ENCODE data around the gene SH3BP5L.

Gene SH3BP5L

DNA sequence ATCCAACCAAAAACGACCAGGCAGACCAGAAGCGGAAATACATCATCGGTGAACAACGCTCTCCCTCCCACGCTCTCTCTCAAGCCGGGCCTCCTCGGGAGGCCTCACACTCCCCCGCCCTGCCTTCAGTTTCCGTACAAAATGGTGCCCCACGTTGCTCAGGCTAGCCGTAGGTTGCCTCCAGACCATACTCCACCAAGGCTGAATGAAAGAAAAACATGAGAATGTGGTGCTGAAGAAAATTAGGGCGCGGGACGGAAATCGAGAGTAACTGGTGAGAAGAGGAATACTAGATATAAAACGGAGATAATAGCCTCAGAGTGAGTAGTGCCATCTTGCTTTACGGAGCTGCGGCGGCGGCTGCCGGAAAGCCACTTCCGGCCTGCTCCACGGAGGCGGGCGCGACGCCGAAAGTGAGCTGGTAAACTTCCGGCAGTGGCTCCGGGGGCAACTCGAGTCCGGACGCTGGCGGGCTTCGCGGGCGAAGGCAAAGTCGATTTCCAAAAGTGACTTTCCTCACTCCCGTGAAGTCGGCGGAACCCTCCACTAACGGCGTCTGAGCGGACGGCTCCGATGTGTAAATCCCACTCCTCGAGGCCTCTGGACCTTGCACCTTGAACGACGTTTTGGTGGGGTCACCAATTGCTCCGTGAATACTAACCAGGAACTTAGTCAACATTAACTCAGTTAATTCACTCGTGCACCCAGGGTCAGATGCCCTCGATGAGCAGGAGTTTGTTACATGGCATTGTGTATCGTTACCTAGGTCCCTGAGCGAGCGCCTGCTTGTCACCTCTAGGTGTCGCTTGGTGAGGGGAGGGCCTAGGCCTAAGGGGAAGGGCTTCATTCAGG lies at the start of gene SH3BP5L:
TSS of gene SH3BP5L (minus strand) at position 7 of the 852 bp plus-strand sequence. CDS start 980 bp downstream, outside the sequence.
- peak; percentile 74 to 90 for DNase-seq (ENCODE audit: extremely low read depth in 1 of 2, low read depth in 1 of 2)

DNA sequence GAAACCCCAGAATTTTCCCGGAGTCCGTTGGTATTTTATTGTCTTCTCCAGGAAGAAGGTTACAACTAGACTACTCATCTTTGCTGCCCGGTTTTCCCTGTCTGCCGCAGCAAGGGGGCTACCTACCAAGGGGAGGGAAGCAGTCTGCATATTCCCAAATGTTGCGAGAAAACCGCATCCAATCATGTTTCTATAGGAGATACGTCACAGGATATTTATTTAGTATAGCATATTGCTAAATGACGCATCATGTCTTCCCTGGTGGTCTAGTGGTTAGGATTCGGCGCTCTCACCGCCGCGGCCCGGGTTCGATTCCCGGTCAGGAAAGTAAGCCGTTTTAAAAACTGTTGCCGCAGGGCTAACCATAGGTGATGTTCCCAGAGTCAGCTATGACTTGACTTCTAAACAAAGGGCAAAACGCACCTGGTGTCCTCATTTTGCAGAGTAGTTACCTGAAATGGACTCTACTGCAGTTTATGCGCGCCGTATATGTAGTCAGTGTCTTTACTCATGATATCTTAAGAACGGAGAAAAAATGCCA lies 48.3 kb upstream of the SH3BP5L start:
- peak; percentile 63 to 73 for DNase-seq (ENCODE audit: extremely low read depth in 1 of 2, low read depth in 1 of 2)

DNA sequence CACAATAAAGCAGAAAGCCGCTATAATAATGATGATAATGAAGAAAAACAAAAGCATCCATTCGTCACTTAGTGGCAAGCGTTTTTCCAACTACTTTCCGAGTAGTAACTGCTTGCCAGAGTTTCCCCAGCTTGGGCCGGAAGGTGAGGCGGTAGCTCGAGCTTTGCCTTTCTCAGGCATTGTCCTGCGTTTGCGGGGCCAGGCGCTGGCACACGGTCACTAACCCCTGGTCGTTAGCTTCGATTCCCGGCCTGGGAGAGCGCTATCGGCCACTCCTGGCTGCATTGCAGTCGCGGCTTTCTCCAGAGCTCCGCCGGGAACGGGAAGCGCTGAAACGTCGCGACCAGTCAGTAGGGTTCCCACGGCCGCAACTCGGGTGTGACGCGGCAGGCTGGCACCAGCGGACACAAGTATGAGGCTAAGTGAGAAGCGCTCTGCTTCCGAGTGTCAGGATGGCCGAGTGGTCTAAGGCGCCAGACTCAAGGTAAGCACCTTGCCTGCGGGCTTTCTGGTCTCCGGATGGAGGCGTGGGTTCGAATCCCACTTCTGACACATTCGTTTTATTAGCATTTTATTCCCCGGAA lies 47.8 kb upstream of the SH3BP5L start:
- peak; percentile 84 to 87 for DNase-seq (ENCODE audit: extremely low read depth in 1 of 2, low read depth in 1 of 2)

DNA sequence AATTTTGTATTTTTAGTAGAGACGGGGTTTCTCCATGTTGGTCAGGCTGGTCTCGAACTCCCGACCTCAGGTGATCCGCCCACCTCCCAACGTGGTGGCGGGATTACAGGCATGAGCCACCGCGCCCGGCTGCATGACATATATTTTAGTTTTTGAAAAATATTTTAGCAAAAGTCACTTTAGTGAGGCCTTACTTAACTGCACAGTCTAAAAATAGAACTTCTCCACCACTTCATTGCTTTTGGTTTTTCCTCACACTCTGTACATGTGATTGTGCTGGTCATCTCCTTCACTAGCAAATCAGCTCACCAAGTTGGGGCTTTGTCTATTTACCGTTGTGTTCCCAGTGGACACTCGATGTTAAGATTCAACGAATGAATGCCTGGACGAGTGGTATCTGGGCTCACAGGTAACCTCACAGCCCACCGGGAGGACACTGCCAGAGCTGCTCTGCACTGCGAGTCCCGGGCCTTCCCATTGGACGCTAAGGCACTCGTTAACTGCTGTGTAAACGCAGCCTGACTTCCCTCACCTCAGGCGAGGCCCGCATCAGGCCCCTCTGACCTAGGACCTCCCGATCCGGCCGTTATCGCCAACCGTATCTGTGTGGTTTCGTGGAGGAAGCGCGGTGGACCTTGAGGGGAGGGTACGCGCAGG lies 47.2 kb upstream of the SH3BP5L start:
- peak; percentile 33 to 44 for DNase-seq (ENCODE audit: extremely low read depth in 1 of 2, low read depth in 1 of 2)

DNA sequence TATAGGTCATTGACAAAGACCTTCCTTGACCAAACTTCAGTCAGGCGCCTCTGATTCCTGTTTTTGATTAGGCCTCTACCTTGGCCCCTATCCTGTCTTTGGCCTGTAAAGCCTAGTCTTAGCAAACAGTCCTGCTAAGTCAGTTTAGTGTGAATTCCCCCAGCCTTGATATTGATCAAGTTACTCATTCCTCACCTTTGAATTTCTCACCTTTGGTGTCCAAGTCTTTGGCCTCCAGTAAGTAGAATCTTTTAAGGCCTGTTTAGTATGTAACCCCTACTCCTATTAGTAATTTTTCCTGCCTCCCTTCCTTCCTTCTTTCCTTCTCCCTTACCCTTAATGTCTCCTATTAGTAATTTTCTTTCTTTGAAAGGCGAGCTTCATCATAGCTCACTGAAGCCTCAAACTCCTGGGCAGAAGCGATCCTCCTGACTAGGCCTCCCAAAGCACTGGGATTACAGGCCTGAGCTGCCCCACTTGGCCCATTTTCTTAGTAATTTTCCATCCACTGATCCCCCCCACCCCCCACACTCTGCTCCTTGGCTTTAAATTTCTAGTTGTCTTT lies 46.2 kb upstream of the SH3BP5L start:
- DNase-seq (ENCODE audit: extremely low read depth in 1 of 2, low read depth in 1 of 2): no peak

DNA sequence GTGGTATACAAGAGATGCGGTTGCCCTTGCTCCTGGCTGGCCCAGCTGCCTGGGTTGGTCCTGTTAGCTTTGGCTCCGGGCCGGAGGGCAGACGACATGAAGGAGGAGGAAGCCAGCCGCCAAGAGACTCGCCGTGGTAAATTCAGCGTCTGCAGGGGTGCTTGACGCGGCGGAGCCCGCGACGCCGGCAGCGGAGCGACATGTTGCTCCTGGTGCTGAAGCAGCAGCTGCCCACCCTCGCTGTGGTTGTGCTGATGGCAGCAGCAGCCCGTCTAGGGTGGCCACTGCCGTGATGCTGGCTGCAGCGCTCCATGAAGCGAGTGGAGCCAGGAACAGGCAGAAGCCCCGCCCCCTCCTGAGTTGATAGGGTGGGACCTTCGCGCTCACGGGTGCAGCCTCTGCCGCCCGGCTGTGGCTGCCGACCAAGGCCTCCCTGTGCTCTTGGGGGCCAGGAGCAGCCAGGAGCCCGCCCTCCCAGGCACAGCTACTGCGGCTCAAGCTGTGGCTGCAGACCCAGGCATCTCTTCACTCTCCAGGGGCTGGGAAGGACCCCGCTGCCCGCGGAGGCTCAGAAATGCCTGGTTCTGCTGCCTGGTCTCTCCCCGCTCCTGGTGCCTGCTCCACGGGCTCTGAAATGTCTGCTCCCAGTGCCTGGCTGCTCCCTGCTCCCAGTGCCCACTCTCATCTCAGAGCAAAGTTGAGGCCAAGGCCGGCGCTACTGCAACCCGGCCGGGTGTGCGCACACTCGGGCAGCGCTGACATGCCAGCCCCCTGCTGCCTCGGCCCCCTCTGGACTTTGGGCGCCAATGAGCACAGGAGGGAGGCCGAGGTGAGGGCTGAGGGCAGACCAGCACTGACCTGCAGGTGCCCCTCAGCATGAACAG lies 37.5 kb upstream of the SH3BP5L start:
- DNase-seq (ENCODE audit: extremely low read depth in 1 of 2, low read depth in 1 of 2): peak; percentile 46 to 78

DNA sequence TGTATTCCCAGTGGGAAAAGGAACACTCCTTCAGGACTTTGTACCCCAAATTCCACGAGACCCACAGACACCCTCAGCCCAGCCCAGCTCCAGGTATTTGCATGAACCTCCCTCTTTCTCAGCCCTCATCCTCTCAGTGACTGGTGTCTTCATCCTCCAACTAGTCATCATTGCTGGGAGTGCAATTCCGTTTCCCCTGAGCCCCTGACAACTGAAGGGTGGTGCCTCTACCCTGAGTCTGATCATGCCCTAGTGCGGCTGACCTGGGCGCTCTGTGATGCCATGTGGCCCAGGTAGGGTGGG lies 36.9 kb upstream of the SH3BP5L start:
- no peak for DNase-seq (ENCODE audit: extremely low read depth in 1 of 2, low read depth in 1 of 2)

DNA sequence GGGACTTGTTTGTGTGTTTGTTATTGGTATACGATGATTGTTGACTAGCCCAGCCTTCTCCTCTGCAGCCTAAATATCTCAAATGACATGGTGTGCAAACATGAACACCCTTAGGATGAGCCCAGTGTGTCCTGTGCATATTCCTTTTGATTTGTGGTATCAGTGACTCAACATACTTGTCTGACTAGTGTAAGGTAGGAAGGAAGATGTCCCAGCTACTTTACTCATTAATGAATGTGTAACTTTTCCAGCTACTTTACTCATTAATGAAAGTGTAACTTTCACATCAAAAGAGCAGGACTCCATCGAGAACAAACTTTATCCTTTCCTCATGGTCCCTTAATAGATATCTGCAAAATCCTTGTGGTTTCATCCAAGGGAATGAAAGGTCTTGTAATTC lies 35.9 kb upstream of the SH3BP5L start:
- no peak for DNase-seq (ENCODE audit: extremely low read depth in 1 of 2, low read depth in 1 of 2)

DNA sequence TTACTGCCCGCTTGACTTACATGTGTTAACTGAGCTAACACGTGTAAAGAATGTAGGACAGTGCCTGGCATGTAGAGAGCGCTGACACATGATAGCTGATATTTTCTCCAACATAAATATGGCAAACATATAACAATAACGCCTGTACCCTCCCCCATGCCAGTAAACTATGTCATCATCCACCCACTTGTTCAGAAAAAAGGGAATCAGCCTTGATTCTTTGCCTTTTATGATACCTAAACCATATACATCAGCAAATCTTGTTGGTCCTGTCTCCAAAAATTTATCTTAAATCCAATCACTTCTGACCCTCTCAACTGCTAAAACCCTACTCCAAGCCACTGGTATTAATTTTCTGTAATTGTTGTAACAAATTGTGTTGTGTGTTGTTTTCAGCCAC lies 34.3 kb upstream of the SH3BP5L start:
- DNase-seq (ENCODE audit: extremely low read depth in 1 of 2, low read depth in 1 of 2): no peak

DNA sequence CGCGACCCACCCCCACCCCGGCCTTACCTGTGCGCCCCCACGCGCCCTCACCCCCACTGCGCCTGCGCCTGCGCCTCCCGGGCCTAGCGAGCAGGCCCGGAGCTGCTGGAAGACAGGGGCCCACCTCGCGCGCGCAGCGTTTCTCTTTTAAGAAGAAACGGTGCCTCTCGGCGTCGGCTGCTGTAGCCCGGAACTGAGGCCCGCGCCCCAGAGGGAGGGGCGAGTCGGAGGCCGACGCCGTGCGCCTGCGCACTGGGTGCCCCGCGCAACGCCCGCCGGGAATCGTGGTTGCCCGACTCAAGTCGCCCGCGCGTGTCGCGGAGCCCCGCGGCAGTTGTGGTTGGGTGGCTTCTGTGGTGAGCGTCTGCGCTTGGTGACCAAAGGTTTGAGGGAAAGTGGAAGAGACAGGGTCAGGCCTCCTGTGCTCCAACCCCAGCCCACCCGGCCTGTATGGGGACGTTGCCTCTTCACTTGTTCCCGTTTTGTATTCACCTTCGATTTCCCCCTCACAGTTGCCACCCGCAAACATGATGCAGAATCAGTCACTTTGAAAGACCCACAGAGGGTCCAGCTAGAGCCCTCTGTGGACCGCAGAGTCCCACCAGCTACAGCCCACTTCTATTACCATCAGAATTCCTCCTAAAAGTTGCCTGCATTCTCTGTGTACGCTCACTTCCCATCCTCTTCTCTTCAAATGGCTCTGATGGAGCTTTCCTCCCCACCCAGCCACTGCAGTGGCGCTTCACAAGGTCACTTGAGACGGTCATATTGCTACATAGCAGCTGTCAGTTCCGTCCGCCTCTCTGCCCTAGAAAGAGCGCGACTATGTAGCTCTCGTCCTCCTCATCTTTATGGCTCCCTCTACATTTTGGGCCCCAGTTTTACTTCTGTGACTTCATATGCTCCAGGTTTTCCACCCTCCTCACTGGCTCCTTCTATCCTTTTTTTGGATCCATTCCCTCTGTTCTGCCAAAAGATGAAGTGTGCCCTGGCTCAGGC lies 33.5 kb upstream of the SH3BP5L start, which contains the start of gene ZNF692:
TSS of gene ZNF692 (minus strand) at position 195 of the 999 bp plus-strand sequence. CDS start 776 bp downstream, outside the sequence.
- DNase-seq (ENCODE audit: extremely low read depth in 1 of 2, low read depth in 1 of 2): peak; percentile 93 to 96

DNA sequence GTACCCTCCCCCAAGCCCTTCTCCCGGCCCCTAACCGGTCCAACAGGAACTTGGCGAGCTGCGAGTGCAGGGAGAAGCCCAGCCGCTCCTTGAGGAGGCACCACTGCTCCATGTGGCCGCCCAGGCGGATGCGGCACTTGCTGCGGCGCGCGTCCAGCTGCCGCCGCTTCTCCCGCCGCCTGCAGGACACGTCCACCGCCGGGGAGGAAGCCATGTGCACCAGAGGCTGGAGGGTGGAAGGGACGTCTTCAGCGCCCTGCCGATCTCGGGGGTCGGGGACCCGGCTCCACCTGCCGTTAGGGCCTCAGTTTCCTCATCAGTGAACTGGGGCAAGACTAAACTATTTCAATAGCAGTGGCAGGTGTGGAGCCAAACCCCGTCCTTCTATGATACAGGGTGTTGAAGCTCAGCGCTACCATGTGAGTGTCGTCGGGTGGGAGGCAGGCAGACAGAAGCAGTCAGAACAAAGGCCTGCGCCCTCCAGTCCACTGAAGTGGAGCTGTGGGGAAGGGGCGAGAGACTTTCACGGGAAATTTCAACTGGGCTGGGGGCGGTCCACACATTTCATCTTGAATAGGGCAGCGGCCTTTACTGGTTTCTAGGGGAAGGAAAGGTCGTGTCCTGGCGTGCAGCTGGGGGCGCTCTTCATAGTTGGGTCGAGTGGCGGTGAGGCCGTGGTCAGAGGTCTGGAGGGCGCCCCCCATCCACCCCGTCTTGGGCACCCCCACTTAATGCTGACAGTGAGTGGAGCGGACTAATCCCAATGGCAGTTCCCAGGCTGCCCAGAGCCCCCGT lies 32.6 kb upstream of the SH3BP5L start:
- DNase-seq (ENCODE audit: extremely low read depth in 1 of 2, low read depth in 1 of 2): no peak

DNA sequence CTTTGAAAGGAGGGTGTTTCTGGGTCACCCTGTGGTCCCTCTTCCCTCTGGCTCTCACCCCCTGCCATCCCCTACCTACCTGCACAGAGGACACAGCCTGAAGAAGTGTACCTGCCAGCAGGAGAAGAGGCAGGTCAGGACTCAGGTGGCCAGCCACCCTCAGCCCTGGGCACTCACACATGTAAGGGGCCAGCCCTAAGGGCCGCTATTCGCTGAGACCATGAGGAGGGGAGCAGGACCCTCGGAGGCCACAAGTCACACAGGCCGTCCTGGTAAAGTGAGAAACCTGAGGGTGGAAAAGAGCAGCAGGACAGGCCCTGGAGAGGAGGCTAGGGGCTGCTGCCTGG lies 32.0 kb upstream of the SH3BP5L start:
- no peak for DNase-seq (ENCODE audit: extremely low read depth in 1 of 2, low read depth in 1 of 2)

DNA sequence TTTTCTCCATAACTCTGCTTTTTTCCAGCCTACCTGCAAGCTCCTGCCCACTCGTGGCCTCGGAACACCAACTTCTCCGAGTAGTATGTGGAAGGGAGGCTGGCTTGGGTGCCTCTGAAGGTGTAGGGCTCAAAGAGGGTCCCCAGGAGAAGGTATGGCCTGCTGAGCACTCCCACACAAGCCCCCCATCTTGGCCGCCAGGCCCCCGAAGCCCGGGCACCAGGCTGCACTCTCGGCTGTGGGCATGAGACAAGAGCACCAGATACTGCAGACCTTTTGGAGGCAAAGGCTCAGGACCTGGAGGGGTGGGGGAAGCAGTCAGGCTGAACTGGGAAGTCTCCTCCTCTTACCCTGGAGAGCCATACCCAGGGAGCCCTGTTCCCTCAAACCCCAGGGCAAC lies 31.5 kb upstream of the SH3BP5L start:
- DNase-seq (ENCODE audit: extremely low read depth in 1 of 2, low read depth in 1 of 2): no peak

DNA sequence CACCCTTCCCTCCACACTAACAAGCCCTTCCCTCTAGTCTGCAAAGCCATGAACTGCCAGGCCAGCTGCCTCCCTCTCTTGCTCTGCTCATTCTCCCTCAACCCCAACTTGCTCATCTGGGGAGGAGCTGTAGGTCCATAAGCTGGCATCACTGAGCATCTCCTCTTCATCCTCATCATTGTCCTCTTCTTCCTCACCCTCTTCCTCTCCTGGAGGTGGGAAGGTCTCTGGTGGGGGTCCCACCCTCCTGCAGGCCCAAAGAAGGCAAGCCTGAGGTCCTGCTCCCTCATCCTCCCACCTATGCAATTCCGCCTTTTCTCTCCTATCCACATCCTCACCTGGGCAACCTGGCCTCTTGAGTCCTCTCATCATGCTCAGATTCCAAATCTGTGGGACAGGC lies 30.5 kb upstream of the SH3BP5L start:
- DNase-seq (ENCODE audit: extremely low read depth in 1 of 2, low read depth in 1 of 2): no peak

DNA sequence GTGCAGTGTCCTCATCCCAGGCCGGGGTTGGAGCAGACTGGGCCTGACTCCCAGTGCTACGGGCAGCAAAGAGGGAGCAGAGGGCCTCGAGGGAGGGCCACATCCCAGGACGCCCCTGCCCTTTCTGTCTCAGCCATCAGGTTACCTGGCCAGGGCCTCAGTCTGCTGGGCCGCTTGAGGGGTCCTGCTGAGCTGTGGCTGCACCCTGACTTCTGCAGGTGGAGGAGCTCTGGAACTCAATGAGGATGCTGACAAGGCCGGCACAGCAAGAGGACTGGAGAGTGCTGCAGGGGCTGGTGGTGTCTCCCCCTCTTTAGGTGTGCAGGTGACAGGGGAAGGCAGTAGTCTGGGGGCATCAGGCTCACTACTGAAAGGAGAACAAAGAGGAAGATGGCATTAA lies 29.9 kb upstream of the SH3BP5L start:
- no peak for DNase-seq (ENCODE audit: extremely low read depth in 1 of 2, low read depth in 1 of 2)

DNA sequence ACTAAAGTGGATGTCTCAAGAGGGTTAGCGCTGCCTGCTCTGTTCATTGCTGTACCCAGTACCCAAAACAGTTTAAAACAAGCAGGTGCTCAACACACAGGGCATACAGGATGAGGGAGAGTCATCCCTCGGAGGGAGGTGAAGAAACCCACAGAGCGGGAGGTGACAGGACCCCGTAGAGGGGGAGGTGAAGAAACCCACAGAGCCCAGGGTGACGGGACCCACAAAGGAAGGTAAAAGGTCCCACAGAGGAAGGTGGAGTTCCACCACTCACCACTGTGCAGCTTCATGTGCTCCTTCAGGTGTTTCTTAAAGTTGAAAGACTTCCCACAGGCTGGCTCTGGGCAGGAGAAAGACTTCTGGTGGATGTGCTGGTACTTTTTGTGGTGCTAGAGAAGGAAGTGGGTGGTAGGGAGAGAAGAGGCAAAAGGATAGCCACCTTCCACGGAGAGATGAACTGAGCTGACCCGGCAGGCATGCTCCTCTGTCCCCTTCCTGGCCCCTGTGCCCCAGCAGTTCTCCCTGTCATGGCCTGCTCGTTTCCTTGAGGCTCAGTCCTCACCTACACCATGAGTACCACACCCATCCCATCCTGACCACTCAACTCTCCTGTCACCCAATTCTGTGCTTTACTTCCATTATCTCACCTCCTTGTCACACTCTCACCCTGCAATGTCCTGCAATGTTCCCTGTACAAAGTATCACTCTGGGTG lies 28.1 kb upstream of the SH3BP5L start:
- no peak for DNase-seq (ENCODE audit: extremely low read depth in 1 of 2, low read depth in 1 of 2)

DNA sequence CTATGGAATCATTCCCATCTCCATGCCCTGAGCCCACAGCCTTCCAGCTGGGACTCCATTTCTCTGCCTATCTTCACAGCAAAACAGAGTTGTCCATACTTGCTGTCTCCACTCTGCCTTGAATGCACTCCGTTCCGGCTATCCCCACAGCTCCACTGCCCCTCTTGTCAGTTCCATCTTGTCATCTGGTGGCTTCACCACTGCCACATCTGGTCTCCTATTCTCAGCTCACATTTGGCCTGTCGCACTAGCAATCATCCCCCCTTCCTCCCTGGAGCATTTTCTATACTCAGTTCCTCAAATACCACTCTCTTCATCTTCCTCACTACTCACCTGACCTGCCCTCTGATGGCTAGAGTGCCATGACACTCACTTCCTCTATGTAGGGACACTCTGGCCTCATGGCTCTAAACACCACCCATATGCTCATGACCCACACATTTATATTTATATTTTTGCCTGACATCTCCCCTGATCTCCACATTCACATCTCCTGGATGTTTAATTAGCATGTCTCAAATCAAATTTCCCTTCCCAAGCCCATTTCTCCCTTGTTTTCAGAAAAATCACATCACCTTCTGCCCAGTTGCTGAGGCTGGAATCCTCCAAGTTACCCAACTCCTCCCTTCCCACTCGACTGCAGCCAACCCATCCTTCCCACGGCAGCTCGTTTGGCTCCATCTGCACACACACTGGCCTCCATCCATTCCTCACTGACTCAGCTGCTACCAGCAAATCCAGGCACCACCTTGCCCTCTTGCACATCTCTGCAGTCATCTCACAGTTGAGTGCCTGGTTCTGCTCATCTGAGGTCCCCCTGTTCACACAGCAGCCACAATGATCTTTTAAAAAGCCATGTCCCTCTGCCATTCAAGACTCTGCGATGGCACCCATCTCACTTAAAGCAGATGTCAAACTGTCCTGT lies 27.0 kb upstream of the SH3BP5L start:
- DNase-seq (ENCODE audit: extremely low read depth in 1 of 2, low read depth in 1 of 2): no peak

Data from stimulated activated CD8-positive, alpha-beta memory T cell treated with anti-CD3 and anti-CD28 coated beads, Interleukin-7, amount 100 ng/mL, for 48 hours (primary cell).